ENCODE results near the gene TSPAN15. TPM values are rescaled to one million over a fixed set of nuclear protein-coding genes. Genes with fewer than 3 reads are reported as not detected.
A peak's percentile ranks its signal among the peaks of the same experiment; 100 is the strongest.

Gene TSPAN15
- polyA plus RNA-seq, 5 donors, result 37.9 to 44.7 (median 43.1) TPM

- no peak for DNase-seq
Measured at GRCh38 chr10:69463886-69464285, 12.6 kb downstream of the TSPAN15 start.

GRCh38 chr10:69464401-69464800, 13.1 kb downstream of the TSPAN15 start:
- no peak for DNase-seq

- no peak for DNase-seq
Measured at GRCh38 chr10:69464801-69465401, 13.6 kb downstream of the TSPAN15 start.

DNA sequence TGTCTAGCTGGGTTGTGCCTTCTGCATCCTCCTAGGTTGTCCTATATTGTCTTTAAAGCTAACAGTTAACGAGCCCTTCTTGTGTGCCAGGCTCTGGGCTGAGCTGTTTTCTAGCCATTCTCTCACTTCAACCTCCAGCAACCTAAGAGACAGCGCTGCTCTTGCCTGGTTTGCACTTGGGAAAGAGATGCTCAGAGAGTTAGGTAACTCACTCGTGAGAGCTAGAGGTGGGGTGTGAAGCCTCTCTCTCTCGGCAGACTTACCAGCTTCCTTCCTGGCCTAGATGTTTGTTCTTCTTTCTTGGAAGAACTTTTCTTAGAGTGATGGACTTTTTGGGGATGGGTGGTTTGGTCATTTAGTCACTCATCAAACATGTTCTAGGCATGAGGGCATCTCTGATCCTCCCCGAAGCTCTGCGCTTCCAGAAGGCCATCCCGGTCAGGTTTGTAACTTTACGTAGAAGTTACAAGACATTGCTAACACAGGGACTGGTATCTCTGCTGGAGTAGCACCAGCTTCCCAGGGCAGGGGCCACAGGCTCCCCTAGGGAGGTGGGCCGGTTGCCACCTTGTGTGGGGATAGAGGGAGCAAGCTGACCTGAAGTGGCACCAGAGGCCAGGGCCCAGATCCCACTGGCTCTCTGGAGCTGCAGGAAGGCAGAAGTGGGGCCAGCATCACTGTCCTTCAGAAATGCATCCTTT, 14.3 kb downstream of the TSPAN15 start:
- no peak for DNase-seq

DNA sequence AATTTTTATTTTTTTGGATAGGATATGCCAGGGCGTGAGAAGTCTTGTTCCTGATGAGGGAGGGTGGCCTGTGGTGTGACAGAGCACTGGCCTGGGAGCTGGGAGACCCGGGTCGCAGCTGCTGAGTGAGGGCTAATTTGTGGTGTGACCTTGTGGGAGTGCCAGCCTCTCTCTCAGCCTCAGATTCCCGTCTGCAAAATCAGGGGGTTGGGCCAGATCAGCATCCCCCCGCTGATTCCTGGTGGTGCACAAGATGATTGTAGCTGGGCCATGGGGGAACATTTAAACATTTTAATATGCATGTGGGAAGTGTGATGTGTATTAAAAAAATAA, 14.9 kb downstream of the TSPAN15 start:
- DNase-seq, result no peak

DNA sequence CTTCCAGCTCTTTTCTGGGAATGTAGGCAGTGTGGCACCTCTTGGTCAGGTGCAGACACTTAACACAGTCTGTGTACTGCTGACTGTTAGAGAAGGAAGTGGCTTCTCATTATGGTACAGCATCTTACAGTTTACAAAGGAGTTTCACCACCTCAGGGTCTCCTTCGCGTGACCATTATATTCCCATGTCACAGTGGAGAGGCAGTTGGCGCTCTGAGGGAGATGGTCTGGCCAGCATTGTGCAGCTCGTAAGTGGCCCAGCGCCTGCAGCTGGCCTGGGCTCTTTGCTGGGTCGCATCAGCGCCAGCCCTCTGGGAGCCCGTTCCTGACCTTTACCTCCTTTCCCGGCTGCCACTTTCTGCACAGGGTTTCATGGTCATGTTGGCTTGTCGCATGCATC, 15.4 kb downstream of the TSPAN15 start:
- DNase-seq, result no peak

DNA sequence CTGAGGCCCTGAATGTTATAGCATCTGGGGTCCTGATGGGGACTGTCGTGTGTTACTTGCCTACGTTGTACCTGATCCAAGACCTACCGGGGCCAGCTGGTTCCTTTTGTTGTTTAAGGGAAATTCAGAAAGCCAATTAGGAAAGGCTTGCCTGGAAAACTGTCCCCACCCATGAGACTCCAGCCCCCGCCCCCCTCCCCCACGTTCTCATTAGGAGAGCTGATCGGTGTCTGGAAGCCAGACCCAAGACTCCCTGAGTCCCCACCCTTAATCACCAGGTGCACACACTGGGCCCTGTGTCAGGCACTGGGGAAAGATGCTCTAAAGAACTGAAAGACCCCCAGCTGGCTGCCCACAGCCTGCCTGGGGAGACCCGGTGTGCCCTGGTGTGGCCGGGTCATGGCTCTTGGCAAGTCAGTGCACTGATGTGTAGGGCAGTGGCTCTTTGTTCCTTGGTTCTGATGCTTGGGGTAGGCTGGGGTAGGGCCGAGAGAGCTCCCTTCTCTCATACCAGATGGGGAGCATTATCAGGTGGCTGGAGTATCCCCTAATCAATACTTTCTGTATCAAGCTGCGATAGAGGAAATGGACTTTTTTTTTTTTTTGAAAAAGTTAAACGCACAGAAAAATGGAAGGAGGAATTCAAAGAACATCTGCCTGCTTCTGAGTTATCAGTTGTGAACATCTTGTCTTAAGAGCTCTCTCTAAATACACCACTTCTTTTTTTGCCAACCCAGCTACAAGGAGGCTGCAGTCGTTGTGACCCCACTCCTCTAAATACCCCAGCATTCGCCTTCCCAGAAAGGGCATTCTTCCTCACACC, 16.9 kb downstream of the TSPAN15 start:
- no peak for DNase-seq

- no peak for DNase-seq
Measured at GRCh38 chr10:69468751-69469089, 17.5 kb downstream of the TSPAN15 start.

DNA sequence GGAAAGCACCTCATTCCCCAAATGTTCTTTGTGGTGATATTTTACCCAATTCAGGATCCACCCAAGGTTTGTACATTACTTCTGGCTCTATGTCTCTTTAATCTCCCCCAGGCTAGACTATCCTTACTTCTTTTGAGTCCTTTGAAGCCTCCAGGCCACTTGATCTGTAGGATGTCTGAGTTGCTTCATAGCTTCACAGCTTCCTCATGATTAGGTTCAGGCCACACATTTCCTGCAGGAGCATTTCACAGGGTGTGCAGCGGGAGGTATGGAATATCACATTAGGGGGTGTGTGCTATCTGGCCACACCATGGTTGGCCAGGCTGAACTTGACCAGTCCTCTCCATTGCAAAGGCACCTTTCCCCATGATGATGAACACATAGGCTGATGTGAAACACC, 18.7 kb downstream of the TSPAN15 start:
- DNase-seq, result no peak

DNA sequence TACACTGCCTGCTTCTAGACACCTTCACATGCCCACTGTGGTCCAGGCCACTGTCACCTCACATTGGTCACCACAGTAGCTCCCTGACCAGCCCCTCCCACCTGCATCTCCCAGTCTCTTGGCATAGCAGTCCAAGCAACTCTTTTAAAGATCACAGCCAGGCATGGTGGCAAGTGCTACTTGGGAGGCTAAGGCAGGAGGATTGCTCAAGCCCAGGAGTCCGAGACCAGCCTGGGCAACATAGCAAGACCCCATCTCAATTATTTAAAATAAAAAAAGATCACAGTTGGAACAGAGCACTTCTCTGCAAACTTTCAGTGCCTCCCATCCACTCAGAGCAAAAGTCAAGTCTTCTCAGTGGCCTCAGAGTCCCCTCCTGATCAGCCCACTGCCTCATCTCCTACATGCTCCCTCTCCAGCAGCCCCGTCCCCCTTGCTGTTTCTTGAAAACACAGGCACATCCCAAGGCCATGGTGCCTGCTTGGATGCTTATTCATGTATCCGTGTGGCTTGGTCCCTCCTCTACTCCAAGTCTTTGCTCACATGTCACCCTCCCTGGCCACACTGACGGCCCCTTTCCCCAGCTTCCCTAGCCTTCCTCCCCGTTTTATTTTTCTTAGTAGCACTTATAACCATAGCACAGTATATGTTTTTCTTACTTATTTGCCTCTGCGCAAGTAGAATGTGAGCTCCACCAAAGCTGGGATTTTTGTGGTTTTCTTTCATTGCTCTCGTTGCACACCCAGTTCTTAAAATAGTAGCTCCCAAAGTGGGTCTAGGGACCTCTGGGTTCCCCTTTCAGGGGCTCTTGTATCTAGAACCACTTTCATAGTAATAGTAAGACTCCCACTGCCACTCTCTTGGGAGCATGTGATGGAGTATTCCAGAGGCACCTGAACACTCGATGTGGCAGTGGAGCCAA, 19.5 kb downstream of the TSPAN15 start:
- no peak for DNase-seq

- no peak for DNase-seq
Measured at GRCh38 chr10:69472142-69472541, 20.9 kb downstream of the TSPAN15 start.

DNA sequence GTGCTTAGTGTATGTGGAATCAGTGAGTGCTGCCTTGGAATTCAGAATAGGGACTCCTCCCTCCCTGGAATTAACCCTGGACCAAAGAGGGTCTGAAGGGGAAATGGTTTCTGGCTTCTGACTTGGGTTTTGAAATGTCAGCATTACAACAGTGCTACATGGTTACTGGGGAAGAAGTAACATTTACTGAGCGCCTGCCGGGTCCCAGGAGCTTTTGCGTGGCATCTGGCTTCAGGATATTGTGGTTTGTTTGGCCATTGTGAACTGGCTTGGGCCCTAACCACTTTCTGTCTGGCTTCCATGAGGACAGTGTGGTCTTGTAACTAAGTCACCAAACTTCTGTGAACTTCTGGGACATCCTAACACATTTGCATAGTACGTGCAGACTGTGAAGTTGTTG, 21.3 kb downstream of the TSPAN15 start:
- DNase-seq, result no peak

DNA sequence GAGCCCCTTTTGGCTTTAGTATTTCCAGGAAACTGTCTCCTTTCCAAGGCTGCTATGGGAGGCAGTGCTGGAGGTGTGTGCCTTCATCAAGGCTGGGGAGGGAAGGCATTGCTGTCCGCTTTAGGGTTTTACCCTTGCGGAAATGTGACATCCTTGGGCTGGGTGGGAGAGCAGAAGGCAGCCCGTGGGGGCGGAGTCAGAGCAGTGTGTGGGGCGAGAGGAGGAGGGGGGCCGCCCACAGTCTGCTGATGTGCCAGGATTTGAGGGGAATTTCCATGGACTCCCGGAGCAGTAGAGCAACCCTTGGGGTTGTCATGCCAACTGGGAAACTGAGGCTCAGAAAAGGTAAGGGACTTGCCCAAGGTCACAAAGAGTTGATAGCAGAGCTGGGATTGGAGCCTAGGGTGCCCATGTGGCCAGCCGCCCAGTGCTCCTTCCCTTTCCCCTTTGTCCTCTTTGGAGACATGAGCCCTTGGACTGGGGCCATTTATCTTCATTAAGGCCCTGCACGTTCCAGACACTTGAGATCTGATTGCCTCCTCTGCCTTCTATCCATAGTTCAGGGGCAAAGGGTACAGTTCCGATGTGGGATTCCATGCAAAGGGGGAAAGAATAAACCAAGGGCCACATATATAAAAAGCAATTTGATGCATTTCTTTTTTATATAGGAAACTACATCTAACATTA, 22.2 kb downstream of the TSPAN15 start:
- no peak for DNase-seq

DNA sequence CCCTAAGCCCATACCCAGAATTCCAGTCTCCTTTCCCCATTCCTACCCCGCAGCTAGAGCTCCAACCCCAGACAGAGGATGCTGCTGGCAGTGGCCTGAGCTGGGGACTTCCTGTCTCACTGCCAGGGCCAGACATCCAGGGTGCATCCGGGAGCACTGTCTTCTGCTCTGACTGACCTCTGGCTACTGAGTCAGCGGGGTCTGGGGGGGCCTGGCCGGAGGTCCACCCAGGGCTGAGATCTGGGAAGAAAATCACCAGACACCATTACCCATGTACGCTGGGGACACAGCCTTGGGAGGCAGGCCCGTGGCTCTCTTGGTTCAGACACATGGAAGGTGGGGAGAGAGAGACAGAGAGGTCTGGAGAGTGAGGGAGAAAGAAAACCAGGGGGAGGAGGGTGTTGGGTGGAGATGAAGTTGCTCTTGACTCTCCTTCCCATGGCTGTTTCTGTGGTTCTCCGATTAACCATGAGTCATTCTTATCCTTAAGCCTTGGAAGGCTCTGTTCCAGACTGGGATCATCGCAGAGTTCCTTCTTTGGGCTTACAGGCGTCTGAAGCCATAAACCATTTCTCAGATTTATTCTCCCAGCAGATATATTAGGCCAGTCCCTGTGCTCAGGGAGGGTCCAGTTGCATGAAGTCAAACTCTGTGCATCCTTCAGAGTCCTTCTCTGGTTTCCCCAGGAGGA, 23.6 kb downstream of the TSPAN15 start:
- no peak for DNase-seq

GRCh38 chr10:69475433-69475830, 24.2 kb downstream of the TSPAN15 start:
- DNase-seq, result no peak

DNA sequence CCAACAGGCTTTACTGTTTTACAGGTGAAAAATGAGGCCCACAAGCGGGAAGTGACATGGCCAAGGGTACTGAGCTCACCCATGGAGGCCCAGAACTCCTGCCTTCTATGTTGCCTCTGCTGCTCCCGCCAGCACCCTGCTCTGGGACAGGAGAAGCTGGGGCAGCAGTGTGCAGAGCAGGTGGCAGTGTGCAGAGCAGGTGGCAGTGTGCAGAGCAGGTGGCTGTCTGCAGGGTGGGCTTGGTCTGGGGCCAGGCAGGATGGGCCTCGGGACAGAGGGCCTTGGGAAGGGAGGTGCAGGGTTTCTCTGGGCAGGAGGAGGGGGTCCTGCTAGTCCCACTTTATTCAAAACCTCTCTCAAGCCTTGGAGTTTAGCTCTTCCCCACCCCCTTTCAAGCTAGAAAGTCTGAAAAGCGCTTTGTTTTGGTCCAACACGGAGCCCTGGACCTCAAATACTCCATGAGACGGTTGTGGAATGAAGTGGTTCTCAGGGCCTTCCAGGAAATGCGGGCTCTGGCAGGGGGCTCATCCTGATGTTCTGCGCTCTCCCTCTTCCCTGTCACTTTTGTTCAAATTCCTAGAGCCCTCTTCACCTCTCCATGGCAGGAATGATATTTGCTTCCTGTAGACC, 26.8 kb downstream of the TSPAN15 start:
- no peak for DNase-seq

DNA sequence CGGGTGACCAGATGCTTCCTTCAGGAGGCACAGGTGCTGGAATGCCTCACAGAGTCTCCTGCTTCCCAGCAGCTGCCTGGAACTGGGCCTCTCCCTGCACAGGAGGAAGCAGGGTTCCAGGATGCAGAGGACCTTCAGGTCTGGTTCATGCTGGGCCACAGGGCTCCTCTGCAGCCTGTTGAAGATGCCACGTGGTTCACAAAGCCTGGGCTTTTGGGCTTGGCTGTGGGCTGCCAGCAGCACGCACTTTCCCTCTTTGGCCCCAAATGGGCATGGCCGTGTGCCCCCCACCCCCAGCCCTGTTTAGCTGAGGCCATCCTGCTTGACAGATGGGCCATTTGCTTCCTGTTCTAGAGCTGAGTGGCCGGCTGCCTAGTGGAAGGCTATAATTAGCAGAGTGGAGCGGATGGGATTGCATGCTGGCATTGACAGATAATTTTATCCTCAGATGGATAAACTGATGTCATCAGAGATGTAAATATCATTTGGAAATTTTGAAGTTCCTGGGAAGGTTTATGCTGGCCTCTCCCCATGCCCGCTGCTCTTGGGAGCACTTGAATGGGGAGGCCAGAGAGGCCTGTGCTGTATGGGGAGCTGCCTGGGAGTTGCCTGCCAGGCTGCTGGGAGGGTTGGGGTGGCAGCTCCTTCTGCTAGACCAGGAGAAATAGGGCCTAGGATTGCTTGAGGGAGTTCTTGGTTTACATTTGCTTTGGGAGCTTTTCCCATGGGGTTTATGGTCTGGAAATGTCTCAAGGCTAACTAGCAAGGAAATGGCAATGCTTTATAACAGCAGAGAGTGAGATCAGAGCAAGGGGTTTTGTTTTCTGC, 28.2 kb downstream of the TSPAN15 start:
- DNase-seq, result peak; percentile 35 to 41

GRCh38 chr10:69480068-69480412, 28.8 kb downstream of the TSPAN15 start:
- peak in 1 of 2 donors; percentile 31 for DNase-seq

- DNase-seq, result no peak
Measured at GRCh38 chr10:69481305-69481704, 30.0 kb downstream of the TSPAN15 start.
